PFSK-1 (cell line): ENCODE data around the gene ANO3.

Source experiments
- FOXP2 ChIP-seq: optimal IDR thresholded peaks from 2 replicates; pipeline ENCODE3; 2011; ENCODE audit warnings: borderline replicate concordance, control low read depth, inconsistent platforms; ENCODE audit not compliant: insufficient read depth; ENCODE audit errors: extremely low read length, extremely low read depth
- POLR2AphosphoS5 ChIP-seq: IDR thresholded peaks from 2 replicates; pipeline ENCODE4 v1.6.1; 2012; ENCODE audit warnings: low read depth, mild to moderate bottlenecking, control low read depth, low read length, moderate library complexity
- REST ChIP-seq, 2 experiments: IDR thresholded peaks; 2 replicates each; pipeline versions ENCODE4 v1.6.1 to v1.8.0; 2011 to 2012; ENCODE audit warnings: low read depth in 2 of 2, low read length in 2 of 2, control low read depth in 1 of 2, inconsistent platforms in 1 of 2, mild to moderate bottlenecking in 1 of 2, moderate library complexity in 1 of 2; ENCODE audit not compliant: insufficient read depth in 1 of 2
- SIN3A ChIP-seq: IDR thresholded peaks from 2 replicates; pipeline ENCODE4 v1.6.1; 2012; ENCODE audit warnings: mild to moderate bottlenecking, low read length, moderate library complexity, borderline replicate concordance; ENCODE audit not compliant: insufficient read depth
- TAF1 ChIP-seq: IDR thresholded peaks from 2 replicates; pipeline ENCODE4 v1.6.1; 2012; ENCODE audit warnings: low read length, control low read depth, borderline replicate concordance; ENCODE audit not compliant: insufficient read depth

- TF ChIP-seq POLR2AphosphoS5 (no peak), SIN3A (no peak), REST (IDR thresholded peaks at IDR 0.05; ENCODE audit: insufficient read depth in 1 of 2, low read depth in 2 of 2, low read length in 2 of 2) (no peak), FOXP2 (no peak), TAF1 (no peak)
Observed at GRCh38 chr11:26442131-26442530, 110.2 kb downstream of the ANO3 start.
